Measurements from ENCODE around the gene NAIF1. TPM values are rescaled to one million over a fixed set of nuclear protein-coding genes. Genes with fewer than 3 reads are reported as not detected.

Gene NAIF1
- total RNA-seq, 1 donor from 2014 or later, result 13.3 TPM

DNA sequence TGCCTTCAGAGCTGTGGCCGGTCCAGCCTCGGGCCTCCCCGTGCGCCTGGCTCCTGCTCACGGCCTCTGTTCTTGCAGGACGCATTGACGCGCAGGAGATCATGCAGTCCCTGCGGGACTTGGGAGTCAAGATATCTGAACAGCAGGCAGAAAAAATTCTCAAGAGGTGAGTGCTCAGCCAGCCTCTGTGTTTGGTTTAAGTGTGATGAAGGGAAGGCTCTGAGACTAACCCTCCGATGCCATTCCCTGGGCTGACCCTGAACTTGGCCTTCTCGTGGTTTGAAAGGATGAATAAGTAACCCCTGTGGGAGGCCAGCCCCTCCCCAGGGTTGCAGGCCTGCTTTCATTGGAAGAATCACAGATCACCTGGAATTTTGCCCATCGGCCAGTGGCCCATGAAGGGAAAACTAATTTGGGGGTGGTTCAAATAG is 34.1 kb upstream of the NAIF1 start:
- TF ChIP-seq, protein P1, sequence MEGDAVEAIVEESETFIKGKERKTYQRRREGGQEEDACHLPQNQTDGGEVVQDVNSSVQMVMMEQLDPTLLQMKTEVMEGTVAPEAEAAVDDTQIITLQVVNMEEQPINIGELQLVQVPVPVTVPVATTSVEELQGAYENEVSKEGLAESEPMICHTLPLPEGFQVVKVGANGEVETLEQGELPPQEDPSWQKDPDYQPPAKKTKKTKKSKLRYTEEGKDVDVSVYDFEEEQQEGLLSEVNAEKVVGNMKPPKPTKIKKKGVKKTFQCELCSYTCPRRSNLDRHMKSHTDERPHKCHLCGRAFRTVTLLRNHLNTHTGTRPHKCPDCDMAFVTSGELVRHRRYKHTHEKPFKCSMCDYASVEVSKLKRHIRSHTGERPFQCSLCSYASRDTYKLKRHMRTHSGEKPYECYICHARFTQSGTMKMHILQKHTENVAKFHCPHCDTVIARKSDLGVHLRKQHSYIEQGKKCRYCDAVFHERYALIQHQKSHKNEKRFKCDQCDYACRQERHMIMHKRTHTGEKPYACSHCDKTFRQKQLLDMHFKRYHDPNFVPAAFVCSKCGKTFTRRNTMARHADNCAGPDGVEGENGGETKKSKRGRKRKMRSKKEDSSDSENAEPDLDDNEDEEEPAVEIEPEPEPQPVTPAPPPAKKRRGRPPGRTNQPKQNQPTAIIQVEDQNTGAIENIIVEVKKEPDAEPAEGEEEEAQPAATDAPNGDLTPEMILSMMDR (IDR thresholded peaks at IDR 0.05), result no peak
- TF ChIP-seq POLR2AphosphoS5 (IDR thresholded peaks at IDR 0.05; ENCODE audit: insufficient read depth in 1 of 2, low read depth in 1 of 2), result no peak
- no peak for DNase-seq (ENCODE audit: extremely low spot score in 2 of 2)
- Histone ChIP-seq H3K36me3 (peaks cover 0 to 41% of the 10 kb centered on the region in 2 donors), H3K27me3 (no peaks in the 10 kb centered on the region), H3K4me3 (no peak overlapping the region), H3K4me1 (peaks cover 74% of the 10 kb centered on the region), H3K9me3 (no peaks in the 10 kb centered on the region), H3K27ac (peak overlapping the region; percentile 91)
- intact Hi-C loops (cut with DNase I), result no loop called here

DNA sequence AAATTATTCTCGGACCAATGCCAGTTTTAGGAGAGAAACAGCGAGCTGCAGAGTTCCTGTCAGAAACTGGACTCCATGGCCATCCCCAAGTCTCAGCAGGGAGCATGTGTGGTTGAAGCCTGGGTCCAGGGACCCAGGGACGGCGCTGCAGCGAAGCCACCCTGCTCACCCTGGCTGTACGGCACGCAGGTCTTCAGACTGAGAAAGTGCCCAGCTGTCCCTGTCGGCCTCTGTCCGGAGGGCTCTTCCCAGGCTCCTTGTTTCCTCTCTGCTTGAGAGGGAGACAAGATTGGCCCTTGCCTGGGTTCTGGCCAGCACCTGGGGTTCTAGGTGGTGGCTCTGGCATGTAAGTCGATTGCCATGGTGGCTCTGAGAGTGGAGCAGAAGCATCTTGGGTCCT is 33.5 kb upstream of the NAIF1 start:
- TF ChIP-seq POLR2AphosphoS5 (IDR thresholded peaks at IDR 0.05; ENCODE audit: insufficient read depth in 1 of 2, low read depth in 1 of 2) (no peak), POLR2A (IDR thresholded peaks at IDR 0.05) (no peak)
- TF ChIP-seq, protein P1 (IDR thresholded peaks at IDR 0.05), result no peak
- Histone ChIP-seq H3K36me3 (peaks cover 0 to 34% of the 10 kb centered on the region in 2 donors), H3K4me1 (peaks cover 81% of the 10 kb centered on the region)

DNA sequence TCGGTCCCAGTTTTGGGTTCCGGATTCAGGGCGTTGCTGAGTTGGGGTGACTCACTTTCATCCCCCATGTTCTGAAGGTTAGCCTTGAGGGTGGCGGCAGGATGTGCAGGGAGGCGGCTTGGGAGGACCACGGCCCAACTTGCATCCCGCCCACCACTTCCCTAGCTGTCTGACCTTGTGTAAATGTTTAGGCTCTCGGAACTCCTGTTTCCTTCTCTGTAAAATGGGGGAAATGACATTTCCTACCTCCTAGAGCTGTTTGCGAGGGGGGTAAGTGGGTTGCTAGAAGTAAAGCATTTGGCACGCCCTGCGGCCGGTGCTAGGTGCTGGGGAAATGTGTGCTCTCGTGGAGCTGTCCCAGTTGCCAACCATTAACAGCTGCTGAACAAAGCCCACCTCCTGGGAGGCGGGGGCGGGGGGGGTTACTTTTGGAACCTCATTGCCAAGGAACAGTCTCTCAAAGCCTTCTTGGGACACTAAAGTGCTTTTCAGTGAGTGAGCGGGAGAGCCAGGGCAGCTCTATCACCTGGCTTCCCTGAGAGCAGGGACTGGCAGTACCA is 32.9 kb upstream of the NAIF1 start:
- peak overlapping the region; percentile 40 to 48 for H3K4me3 ChIP-seq
- H3K27ac ChIP-seq, result peak overlapping the region; percentile 91
- H3K4me1 ChIP-seq, result peaks cover 87% of the 10 kb centered on the region
- intact Hi-C loops (cut with DNase I), result no loop called here
- no peaks in the 10 kb centered on the region for H3K27me3 ChIP-seq
- H3K9me3 ChIP-seq, result no peaks in the 10 kb centered on the region
- DNase-seq (ENCODE audit: extremely low spot score in 2 of 2), result no peak
- peaks cover 0 to 30% of the 10 kb centered on the region in 2 donors for H3K36me3 ChIP-seq
- TF ChIP-seq POLR2AphosphoS5 (IDR thresholded peaks at IDR 0.05; ENCODE audit: insufficient read depth in 1 of 2, low read depth in 1 of 2), result no peak
- TF ChIP-seq POLR2A (IDR thresholded peaks at IDR 0.05), result no peak

More for the DNA sequence above, 33.5 kb upstream of the NAIF1 start:
- intact Hi-C loops (cut with DNase I), result no loop called here
- no peaks in the 10 kb centered on the region for H3K9me3 ChIP-seq
- no peaks in the 10 kb centered on the region for H3K27me3 ChIP-seq
- H3K4me3 ChIP-seq, result peak overlapping the region in 1 of 2 donors; percentile 40
- H3K27ac ChIP-seq, result peak overlapping the region; percentile 91
- no peak for DNase-seq (ENCODE audit: extremely low spot score in 2 of 2)

DNA sequence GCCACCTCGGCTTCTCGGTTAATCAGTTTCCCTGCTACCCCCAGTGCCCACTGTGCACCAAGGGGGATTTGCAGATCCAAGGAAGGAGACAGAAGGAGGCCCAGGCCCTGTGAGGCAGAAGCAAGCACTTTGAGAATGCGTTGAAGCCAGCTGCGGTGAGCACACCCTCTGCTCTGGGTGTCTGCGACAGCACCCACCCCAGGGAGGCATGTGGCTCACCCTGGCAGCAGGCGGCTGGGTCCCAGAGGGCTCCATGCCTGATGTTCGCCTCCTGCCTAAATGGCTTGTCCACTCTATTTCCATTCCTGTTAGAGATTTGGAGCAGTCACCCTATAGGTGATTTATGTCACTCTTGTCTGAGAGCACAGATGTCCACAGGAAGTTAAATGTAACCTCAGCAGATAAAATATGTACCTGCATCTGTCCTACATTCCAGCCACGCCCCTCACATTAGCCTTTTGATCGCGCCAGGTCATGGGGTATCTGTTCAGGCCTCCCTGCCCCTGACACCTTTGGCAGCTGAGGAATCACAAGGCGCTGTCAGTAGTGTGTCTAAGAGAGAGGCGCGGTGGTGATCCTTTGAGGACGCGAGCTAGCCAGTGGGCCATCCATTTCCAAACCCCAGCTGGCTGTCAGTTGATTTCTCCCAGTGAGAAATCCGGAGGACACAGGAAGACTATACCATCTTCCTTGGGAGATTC is 32.3 kb upstream of the NAIF1 start:
- H3K4me3 ChIP-seq, result peak overlapping the region; percentile 40 to 48
- TF ChIP-seq POLR2A (IDR thresholded peaks at IDR 0.05), result no peak
- no peak for TF ChIP-seq POLR2AphosphoS5 (IDR thresholded peaks at IDR 0.05; ENCODE audit: insufficient read depth in 1 of 2, low read depth in 1 of 2)
- TF ChIP-seq, protein P1 (IDR thresholded peaks at IDR 0.05), result no peak
- peaks cover 92% of the 10 kb centered on the region for H3K4me1 ChIP-seq
- no peaks in the 10 kb centered on the region for H3K27me3 ChIP-seq
- H3K9me3 ChIP-seq, result no peaks in the 10 kb centered on the region
- H3K36me3 ChIP-seq, result peaks cover 0 to 28% of the 10 kb centered on the region in 2 donors
- H3K27ac ChIP-seq, result peak overlapping the region; percentile 91
- DNase-seq (ENCODE audit: extremely low spot score in 2 of 2), result no peak
- intact Hi-C loops (cut with DNase I), result no loop called here

DNA sequence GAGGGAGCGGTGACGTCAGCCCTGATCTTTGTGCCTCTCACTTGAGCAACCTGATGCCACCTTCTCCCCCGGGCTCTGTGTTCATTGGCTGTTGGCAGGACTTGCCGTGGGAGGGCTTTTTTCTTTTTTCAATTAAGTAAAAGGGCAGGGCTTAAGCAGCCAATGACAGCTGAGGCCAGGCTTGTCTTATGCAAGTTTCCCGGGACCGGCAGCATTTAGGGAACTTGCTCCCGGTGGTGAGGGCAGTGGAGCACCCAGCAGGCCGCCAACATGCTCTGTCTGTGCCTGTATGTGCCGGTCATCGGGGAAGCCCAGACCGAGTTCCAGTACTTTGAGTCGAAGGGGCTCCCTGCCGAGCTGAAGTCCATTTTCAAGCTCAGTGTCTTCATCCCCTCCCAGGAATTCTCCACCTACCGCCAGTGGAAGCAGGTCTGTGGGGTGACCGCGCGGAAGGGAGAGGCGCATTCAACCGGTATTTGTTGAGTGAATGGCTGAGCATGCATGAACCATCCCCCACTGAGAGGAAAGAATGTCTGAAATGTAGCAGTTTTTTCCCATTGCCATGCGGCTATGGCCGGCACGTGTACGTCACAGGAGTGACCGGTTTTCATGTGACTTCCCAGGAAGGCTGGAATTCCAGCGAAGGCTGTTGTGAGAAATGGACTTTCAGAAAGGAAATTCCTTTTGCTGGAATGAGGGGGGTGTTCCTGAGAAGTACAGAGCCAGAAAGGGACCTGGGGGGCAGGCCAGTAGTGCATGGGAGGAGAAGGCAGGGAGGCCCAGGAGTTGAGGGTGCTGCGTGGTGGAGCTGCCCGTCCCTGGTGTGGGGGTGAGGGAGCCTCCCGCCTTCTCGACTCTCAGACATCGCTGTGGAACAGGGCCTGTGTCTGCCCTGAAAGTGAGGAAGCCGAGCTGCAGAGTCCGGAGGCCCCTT is 31.4 kb upstream of the NAIF1 start:
- peaks cover 0 to 20% of the 10 kb centered on the region in 2 donors for H3K36me3 ChIP-seq
- peak overlapping the region; percentile 40 to 48 for H3K4me3 ChIP-seq
- H3K9me3 ChIP-seq, result no peaks in the 10 kb centered on the region
- H3K27ac ChIP-seq, result peak overlapping the region; percentile 91
- H3K27me3 ChIP-seq, result no peaks in the 10 kb centered on the region
- peaks cover 92% of the 10 kb centered on the region for H3K4me1 ChIP-seq
- intact Hi-C loops (cut with DNase I), result no loop called here
- DNase-seq (ENCODE audit: extremely low spot score in 2 of 2), result peak in 1 of 2 donors; percentile 99
- TF ChIP-seq, protein P1 (IDR thresholded peaks at IDR 0.05), result no peak
- TF ChIP-seq POLR2A (IDR thresholded peaks at IDR 0.05) (peak; percentile 31 to 91), POLR2AphosphoS5 (IDR thresholded peaks at IDR 0.05; ENCODE audit: insufficient read depth in 1 of 2, low read depth in 1 of 2) (peak; percentile 92 to 98)

All from vagina (tissue), 2 donors.